Ectodermal cell (in vitro differentiated cells): Measurements from ENCODE around the gene UBL5.
"Not testable (repeated sequence)": the region's sequence is repeated elsewhere in the genome, so short reads cannot be mapped to it uniquely, and the experiment has no call there.

Source experiments
- H3K27ac ChIP-seq: 2 replicates; pipeline ENCODE4 v1.7.0; 2013; ENCODE audit warnings: mild to moderate bottlenecking, low read depth, low read length; ENCODE audit not compliant: insufficient read depth, poor library complexity, severe bottlenecking
- H3K27me3 ChIP-seq: 2 replicates; pipeline ENCODE4 v1.7.0; 2013; ENCODE audit warnings: mild to moderate bottlenecking, low read length; ENCODE audit not compliant: insufficient read depth, control insufficient read depth, poor library complexity, severe bottlenecking
- H3K36me3 ChIP-seq: one replicate; pipeline ENCODE4 v1.7.0; 2013; ENCODE audit warnings: low read length; ENCODE audit not compliant: control insufficient read depth, insufficient read depth
- H3K4me1 ChIP-seq: one replicate; pipeline ENCODE4 v1.7.0; 2013; ENCODE audit warnings: low read length; ENCODE audit not compliant: control insufficient read depth, insufficient read depth
- H3K4me3 ChIP-seq: 2 replicates; pipeline ENCODE4 v1.7.0; 2013; ENCODE audit warnings: low read depth, low read length, control low read depth; ENCODE audit not compliant: insufficient read depth
- H3K9me3 ChIP-seq: 2 replicates; pipeline ENCODE4 v1.7.0; 2013; ENCODE audit warnings: mild to moderate bottlenecking, low read length, moderate library complexity; ENCODE audit not compliant: control insufficient read depth
- WGBS, 2 experiments: methylation state at CpG; one replicate each; pipeline ENCODE4 v1.1.7; 2013; ENCODE audit warnings: missing lambda C conversion rate in 2 of 2; 5-methylcytosine and 5-hydroxymethylcytosine counted together

Gene UBL5

DNA sequence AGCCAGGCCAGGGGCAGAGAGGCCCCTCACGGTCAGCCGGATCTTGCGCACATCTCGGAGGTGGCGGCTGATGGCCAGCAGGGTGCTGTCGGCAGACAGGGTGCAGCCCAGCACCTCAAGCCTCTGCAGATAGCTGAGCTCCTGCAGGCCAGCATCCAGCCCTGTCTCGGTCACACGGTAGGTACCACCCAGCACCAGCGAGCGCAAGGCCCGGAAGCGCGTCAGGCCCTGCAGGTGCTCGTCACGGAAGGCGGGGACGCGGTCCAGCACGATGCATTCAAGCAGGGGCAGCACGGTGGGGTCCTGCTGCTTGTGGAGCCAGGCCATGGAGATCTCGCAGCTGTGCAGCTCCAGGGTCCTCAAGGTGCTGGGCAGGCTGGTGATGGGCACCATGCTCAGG lies 16.6 kb upstream of the UBL5 start:
- Histone ChIP-seq H3K27ac (no peak overlapping the region), H3K27me3 (no peaks in the 10 kb centered on the region), H3K9me3 (no peaks in the 10 kb centered on the region), H3K4me3 (no peak overlapping the region), H3K36me3 (peaks cover 15% of the 10 kb centered on the region), H3K4me1 (no peaks in the 10 kb centered on the region)
- WGBS, 2 experiments, result 97% methylated on average over 21 of the region's 21 CpGs

GRCh38 chr19:9818175-9818733 lies 9.5 kb upstream of the UBL5 start:
- peaks cover 5% of the 10 kb centered on the region for H3K4me1 ChIP-seq
- peak overlapping the region; percentile 71 for H3K27ac ChIP-seq
- peak overlapping the region; percentile 87 for H3K4me3 ChIP-seq
- WGBS, 2 experiments, result 6% methylated on average over 39 of the region's 39 CpGs
- no peaks in the 10 kb centered on the region for H3K9me3 ChIP-seq
- no peaks in the 10 kb centered on the region for H3K27me3 ChIP-seq
- H3K36me3 ChIP-seq, result no peaks in the 10 kb centered on the region

GRCh38 chr19:9818734-9819595 lies 8.8 kb upstream of the UBL5 start, which contains the start of gene FBXL12:
Gene FBXL12, minus strand, starts transcription at chr19:9819079. Its CDS starts 266 bp downstream, at chr19:9818813.
- Histone ChIP-seq H3K4me3 (peak within 1 kb of the TSS; percentile 87), H3K4me1 (peaks cover 5% of the 10 kb centered on the region), H3K27ac (peak within 1 kb of the TSS; percentile 71), H3K36me3 (no peaks in the 10 kb centered on the region), H3K27me3 (no peaks in the 10 kb centered on the region), H3K9me3 (no peaks in the 10 kb centered on the region)
- WGBS, 2 experiments, result 0 to 1% methylated on average over 82 of the region's 82 CpGs

GRCh38 chr19:9819596-9819909 lies 8.2 kb upstream of the UBL5 start:
- peak overlapping the region; percentile 14 for H3K4me3 ChIP-seq
- H3K27me3 ChIP-seq, result no peaks in the 10 kb centered on the region
- H3K9me3 ChIP-seq, result no peaks in the 10 kb centered on the region
- no peaks in the 10 kb centered on the region for H3K36me3 ChIP-seq
- no peak overlapping the region for H3K27ac ChIP-seq
- H3K4me1 ChIP-seq, result peaks cover 5% of the 10 kb centered on the region
- WGBS, 2 experiments, result 1 to 2% methylated on average over 21 of the region's 21 CpGs

- H3K9me3 ChIP-seq, H3K27ac ChIP-seq, H3K27me3 ChIP-seq, H3K36me3 ChIP-seq, H3K4me1 ChIP-seq: not testable (repeated sequence)
- WGBS, 2 experiments, result 95 to 96% methylated on average over 8 of the region's 8 CpGs
- H3K4me3 ChIP-seq, result peak overlapping the region; percentile 14
These were observed 7.7 kb upstream of the UBL5 start for GRCh38 chr19:9820034-9820433.

- Histone ChIP-seq H3K36me3 (no peaks in the 10 kb centered on the region), H3K4me3 (no peak overlapping the region), H3K4me1 (peaks cover 5% of the 10 kb centered on the region), H3K9me3 (no peaks in the 10 kb centered on the region), H3K27me3 (no peaks in the 10 kb centered on the region), H3K27ac (no peak overlapping the region)
- 92 to 93% methylated on average over 5 of the region's 5 CpGs for WGBS, 2 experiments
These were observed 3.9 kb upstream of the UBL5 start for GRCh38 chr19:9823816-9824215.

DNA sequence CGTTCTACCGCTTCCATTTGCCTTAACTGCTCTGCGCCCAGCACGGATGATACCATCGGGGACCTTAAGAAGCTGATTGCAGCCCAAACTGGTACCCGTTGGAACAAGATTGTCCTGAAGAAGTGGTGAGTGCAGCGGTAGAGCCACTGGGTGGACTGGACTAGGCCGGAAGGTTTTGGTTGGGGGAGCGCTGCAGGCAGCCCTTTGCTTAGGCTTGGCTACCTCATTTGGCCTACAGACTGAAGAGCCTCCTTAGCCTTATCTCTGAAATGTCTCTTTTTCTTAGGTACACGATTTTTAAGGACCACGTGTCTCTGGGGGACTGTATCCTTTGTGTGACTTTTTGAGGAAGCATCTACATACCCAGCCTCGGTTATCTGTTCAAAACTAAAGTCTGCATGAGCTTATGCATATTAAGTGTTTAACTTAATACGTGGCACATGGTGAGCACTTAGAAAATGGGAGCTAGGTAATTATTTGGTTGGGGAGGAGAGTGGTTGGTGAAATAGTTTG lies 889 bp downstream of the UBL5 start:
- no peaks in the 10 kb centered on the region for H3K27me3 ChIP-seq
- H3K4me3 ChIP-seq, result peak overlapping the region; percentile 74
- no peak overlapping the region for H3K27ac ChIP-seq
- 38 to 43% methylated on average over 13 of the region's 13 CpGs for WGBS, 2 experiments
- no peaks in the 10 kb centered on the region for H3K36me3 ChIP-seq
- no peaks in the 10 kb centered on the region for H3K9me3 ChIP-seq
- peaks cover 7% of the 10 kb centered on the region for H3K4me1 ChIP-seq

DNA sequence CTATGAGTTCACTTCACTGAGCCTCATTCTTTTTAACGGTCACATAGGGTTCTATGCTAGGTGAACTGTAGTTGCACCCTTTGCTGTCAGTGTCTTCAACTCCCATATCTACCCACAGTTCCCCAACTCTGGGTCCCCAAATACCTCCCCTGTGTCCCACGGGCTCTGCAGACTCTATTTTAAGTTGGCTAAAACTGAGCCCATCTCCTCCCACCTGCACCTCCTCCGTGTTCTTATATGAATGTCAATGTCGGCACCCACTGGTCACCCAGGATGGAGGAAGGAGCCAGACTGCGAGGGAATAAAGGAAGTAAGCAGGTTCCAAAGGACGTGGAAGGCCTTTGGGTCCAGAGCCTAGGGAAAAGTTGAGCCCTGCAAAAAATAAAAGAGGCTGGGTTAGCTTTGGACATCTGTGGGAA lies 6.6 kb downstream of the UBL5 start:
- Histone ChIP-seq H3K9me3 (no peaks in the 10 kb centered on the region), H3K4me3 (peak overlapping the region; percentile 28), H3K4me1 (peaks cover 8% of the 10 kb centered on the region), H3K27me3 (no peaks in the 10 kb centered on the region), H3K27ac (peak overlapping the region; percentile 23), H3K36me3 (peaks cover 10% of the 10 kb centered on the region)
- 82 to 83% methylated on average over 6 of the region's 6 CpGs for WGBS, 2 experiments

GRCh38 chr19:9834726-9835506 lies 7.2 kb downstream of the UBL5 start, which contains the start of gene PIN1:
Gene PIN1, plus strand, starts transcription at chr19:9835318. Its CDS starts 27 bp downstream, at chr19:9835345.
- peaks cover 10% of the 10 kb centered on the region for H3K36me3 ChIP-seq
- H3K4me1 ChIP-seq, result peaks cover 8% of the 10 kb centered on the region
- WGBS, 2 experiments, result 0 to 1% methylated on average over 73 of the region's 73 CpGs
- peak within 1 kb of the TSS; percentile 23 for H3K27ac ChIP-seq
- peak within 1 kb of the TSS; percentile 94 for H3K4me3 ChIP-seq
- H3K9me3 ChIP-seq, result no peaks in the 10 kb centered on the region
- H3K27me3 ChIP-seq, result no peaks in the 10 kb centered on the region

- Histone ChIP-seq H3K4me3 (peak overlapping the region; percentile 94), H3K27me3 (no peaks in the 10 kb centered on the region), H3K9me3 (no peaks in the 10 kb centered on the region), H3K27ac (no peak overlapping the region), H3K36me3 (peaks cover 15% of the 10 kb centered on the region), H3K4me1 (peaks cover 8% of the 10 kb centered on the region)
- WGBS, 2 experiments, result 3% methylated on average over 28 of the region's 28 CpGs
These were observed 7.8 kb downstream of the UBL5 start for GRCh38 chr19:9835507-9835949.
